OCI-LY3 (cell line): ENCODE measurements around the gene MAST2.
A peak's percentile ranks its signal among the peaks of the same experiment; 100 is the strongest.
"Not testable (repeated sequence)": the region's sequence is repeated elsewhere in the genome, so short reads cannot be mapped to it uniquely, and the experiment has no call there.

ENCODE experiments used
- H2AFZ ChIP-seq: fragments of 200-600, 300-600 bp; shearing (Covaris generic); 2 replicates; pipeline ENCODE4 v1.6.0; 2014; ENCODE audit warnings: antibody characterized with exemption, low read depth, low read length
- H3K27ac ChIP-seq: fragments of 200-600, 300-600 bp; sonication (generic); 2 replicates; pipeline ENCODE4 v1.5.1; 2014; ENCODE audit warnings: mild to moderate bottlenecking, low read length, moderate library complexity, mixed read lengths
- H3K27me3 ChIP-seq: fragments of 200-600, 300-600 bp; sonication (generic); 2 replicates; pipeline ENCODE4 v1.6.1; 2014; ENCODE audit warnings: low read depth, low read length, mixed read lengths
- H3K36me3 ChIP-seq: fragments of 200-600, 300-600 bp; sonication (generic); replicated peaks from 2 replicates; pipeline ENCODE3; 2014; ENCODE audit warnings: low read depth, low read length, mixed read lengths
- H3K4me1 ChIP-seq: fragments of 300-600, 200-600 bp; sonication (generic); 2 replicates; pipeline ENCODE4 v1.6.1; 2014; ENCODE audit warnings: low read length, mixed read lengths
- H3K4me2 ChIP-seq: fragments of 200-600, 300-600 bp; sonication (generic); 2 replicates; pipeline ENCODE4 v1.6.1; 2014; ENCODE audit warnings: low read length, mixed read lengths
- H3K4me3 ChIP-seq: fragments of 300-600, 200-600 bp; sonication (generic); 2 replicates; pipeline ENCODE4 v1.5.1; 2014; ENCODE audit warnings: antibody characterized with exemption, mild to moderate bottlenecking, low read length, moderate library complexity
- H3K79me2 ChIP-seq: fragments of 300-600, 200-600 bp; shearing (Covaris generic); 2 replicates; pipeline ENCODE4 v1.6.1; 2014; ENCODE audit warnings: mild to moderate bottlenecking, low read length, mixed read lengths
- H3K9ac ChIP-seq: fragments of 300-600, 200-600 bp; shearing (Covaris generic); 2 replicates; pipeline ENCODE4 v1.6.0; 2014; ENCODE audit warnings: mild to moderate bottlenecking, low read length, moderate library complexity
- H3K9me3 ChIP-seq: fragments of 200-600, 300-600 bp; shearing (Covaris generic); 2 replicates; pipeline ENCODE4 v1.6.1; 2014; ENCODE audit warnings: low read length, mixed read lengths; ENCODE audit not compliant: insufficient read depth
- H4K20me1 ChIP-seq: fragments of 200-600, 300-600 bp; sonication (generic); 2 replicates; pipeline ENCODE4 v1.6.1; 2016; ENCODE audit warnings: low read length, mixed read lengths; ENCODE audit not compliant: insufficient read depth
- EZH2phosphoT487 ChIP-seq: fragments of 200-600 bp; shearing (Covaris generic); IDR thresholded peaks from 2 replicates; pipeline ENCODE4 v1.6.1; 2018; ENCODE audit warnings: antibody characterized with exemption, mixed run types, low read depth
- TF ChIP-seq, protein P1 (sequence below): fragments of 200-600, 300-600 bp; sonication (generic); IDR thresholded peaks from 2 replicates; pipeline ENCODE4 v1.5.1; 2014; ENCODE audit warnings: antibody characterized with exemption, low read length, low read depth

The MAST2 gene

GRCh38 chr1:45828841-45829240 lies 25.4 kb downstream of the MAST2 start:
- Histone ChIP-seq H3K9me3 (no peaks in the 10 kb centered on the region), H3K4me1 (no peaks in the 10 kb centered on the region), H4K20me1 (no peaks in the 10 kb centered on the region), H3K27me3 (no peaks in the 10 kb centered on the region), H2AFZ (no peak overlapping the region), H3K4me3 (no peak overlapping the region), H3K4me2 (no peak overlapping the region), H3K9ac (no peak overlapping the region), H3K36me3 (no peaks in the 10 kb centered on the region), H3K27ac (no peak overlapping the region), H3K79me2 (no peaks in the 10 kb centered on the region)
- TF ChIP-seq, protein P1, sequence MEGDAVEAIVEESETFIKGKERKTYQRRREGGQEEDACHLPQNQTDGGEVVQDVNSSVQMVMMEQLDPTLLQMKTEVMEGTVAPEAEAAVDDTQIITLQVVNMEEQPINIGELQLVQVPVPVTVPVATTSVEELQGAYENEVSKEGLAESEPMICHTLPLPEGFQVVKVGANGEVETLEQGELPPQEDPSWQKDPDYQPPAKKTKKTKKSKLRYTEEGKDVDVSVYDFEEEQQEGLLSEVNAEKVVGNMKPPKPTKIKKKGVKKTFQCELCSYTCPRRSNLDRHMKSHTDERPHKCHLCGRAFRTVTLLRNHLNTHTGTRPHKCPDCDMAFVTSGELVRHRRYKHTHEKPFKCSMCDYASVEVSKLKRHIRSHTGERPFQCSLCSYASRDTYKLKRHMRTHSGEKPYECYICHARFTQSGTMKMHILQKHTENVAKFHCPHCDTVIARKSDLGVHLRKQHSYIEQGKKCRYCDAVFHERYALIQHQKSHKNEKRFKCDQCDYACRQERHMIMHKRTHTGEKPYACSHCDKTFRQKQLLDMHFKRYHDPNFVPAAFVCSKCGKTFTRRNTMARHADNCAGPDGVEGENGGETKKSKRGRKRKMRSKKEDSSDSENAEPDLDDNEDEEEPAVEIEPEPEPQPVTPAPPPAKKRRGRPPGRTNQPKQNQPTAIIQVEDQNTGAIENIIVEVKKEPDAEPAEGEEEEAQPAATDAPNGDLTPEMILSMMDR, result no peak
- no peak for TF ChIP-seq EZH2phosphoT487

DNA sequence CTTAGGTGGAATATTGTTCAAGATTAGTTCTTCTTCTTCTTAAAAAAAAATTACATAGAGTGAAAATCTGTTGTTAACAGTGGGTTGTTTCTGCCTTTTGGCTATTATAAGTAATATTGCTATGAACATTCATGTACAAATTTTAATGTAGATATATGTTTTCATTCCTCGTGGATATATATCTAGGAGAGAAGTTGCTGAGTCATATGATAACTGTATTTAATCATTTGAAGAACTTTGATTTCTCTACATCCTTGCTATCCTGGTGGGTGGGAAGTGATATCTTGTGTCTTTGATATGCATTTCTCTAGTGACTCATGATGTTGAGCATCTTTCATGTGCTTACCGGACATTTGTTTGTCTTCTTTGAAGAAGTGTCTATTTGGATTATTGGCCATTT lies 29.9 kb downstream of the MAST2 start:
- no peak for TF ChIP-seq EZH2phosphoT487
- TF ChIP-seq, protein P1, result no peak
- Histone ChIP-seq H3K4me3 (no peak overlapping the region), H3K79me2 (no peaks in the 10 kb centered on the region), H3K9ac (no peak overlapping the region), H4K20me1 (no peaks in the 10 kb centered on the region), H2AFZ (no peak overlapping the region), H3K4me2 (no peak overlapping the region), H3K27ac (no peak overlapping the region), H3K36me3 (no peaks in the 10 kb centered on the region), H3K9me3 (no peaks in the 10 kb centered on the region), H3K27me3 (no peaks in the 10 kb centered on the region), H3K4me1 (peaks cover 18% of the 10 kb centered on the region)

- no peak overlapping the region for H3K4me3 ChIP-seq
- H3K79me2 ChIP-seq, result no peaks in the 10 kb centered on the region
- H3K9me3 ChIP-seq, result no peaks in the 10 kb centered on the region
- no peak overlapping the region for H3K9ac ChIP-seq
- peaks cover 18% of the 10 kb centered on the region for H3K4me1 ChIP-seq
- H2AFZ ChIP-seq, result no peak overlapping the region
- no peaks in the 10 kb centered on the region for H3K27me3 ChIP-seq
- H3K27ac ChIP-seq, result no peak overlapping the region
- no peak overlapping the region for H3K4me2 ChIP-seq
- no peaks in the 10 kb centered on the region for H3K36me3 ChIP-seq
- TF ChIP-seq, protein P1, result no peak
- no peak for TF ChIP-seq EZH2phosphoT487
- H4K20me1 ChIP-seq, result no peaks in the 10 kb centered on the region
Observed at GRCh38 chr1:45834689-45835088, 31.3 kb downstream of the MAST2 start.

DNA sequence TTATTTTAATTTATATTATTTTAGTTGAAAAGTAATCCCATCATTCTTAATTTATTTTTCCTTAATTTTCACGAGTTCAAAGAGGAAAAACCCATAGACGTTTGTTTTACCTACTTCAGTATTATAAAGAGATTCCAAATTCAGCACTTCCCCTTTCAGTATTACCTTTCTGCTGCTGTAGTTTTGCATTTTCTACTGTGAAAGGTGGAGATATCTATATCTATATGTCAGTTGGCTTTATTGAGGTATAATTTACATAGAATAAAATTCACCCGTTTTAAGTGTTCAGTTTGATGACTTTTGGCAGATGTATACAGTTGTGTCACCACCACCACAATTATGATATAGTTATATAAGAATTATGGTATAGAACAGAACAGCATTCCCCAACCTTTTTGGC lies 33.0 kb downstream of the MAST2 start:
- no peaks in the 10 kb centered on the region for H3K9me3 ChIP-seq
- peak overlapping the region; percentile 54 for H3K4me3 ChIP-seq
- no peaks in the 10 kb centered on the region for H3K27me3 ChIP-seq
- no peaks in the 10 kb centered on the region for H3K79me2 ChIP-seq
- H3K4me2 ChIP-seq, result peak overlapping the region; percentile 64
- no peaks in the 10 kb centered on the region for H4K20me1 ChIP-seq
- H3K36me3 ChIP-seq, result no peaks in the 10 kb centered on the region
- TF ChIP-seq, protein P1, result no peak
- TF ChIP-seq EZH2phosphoT487, result no peak
- H3K27ac ChIP-seq, result no peak overlapping the region
- no peak overlapping the region for H2AFZ ChIP-seq
- H3K4me1 ChIP-seq, result peaks cover 33% of the 10 kb centered on the region
- H3K9ac ChIP-seq, result no peak overlapping the region; the same call in 1 of the 2 replicates

- H3K9ac ChIP-seq, H3K9me3 ChIP-seq, H3K27ac ChIP-seq, H4K20me1 ChIP-seq, H2AFZ ChIP-seq, H3K79me2 ChIP-seq, H3K27me3 ChIP-seq, H3K36me3 ChIP-seq: not testable (repeated sequence)
- Histone ChIP-seq H3K4me1 (peaks cover 33% of the 10 kb centered on the region), H3K4me2 (peak overlapping the region; percentile 64), H3K4me3 (peak overlapping the region; percentile 54)
Observed at GRCh38 chr1:45836861-45837260, 33.4 kb downstream of the MAST2 start.

DNA sequence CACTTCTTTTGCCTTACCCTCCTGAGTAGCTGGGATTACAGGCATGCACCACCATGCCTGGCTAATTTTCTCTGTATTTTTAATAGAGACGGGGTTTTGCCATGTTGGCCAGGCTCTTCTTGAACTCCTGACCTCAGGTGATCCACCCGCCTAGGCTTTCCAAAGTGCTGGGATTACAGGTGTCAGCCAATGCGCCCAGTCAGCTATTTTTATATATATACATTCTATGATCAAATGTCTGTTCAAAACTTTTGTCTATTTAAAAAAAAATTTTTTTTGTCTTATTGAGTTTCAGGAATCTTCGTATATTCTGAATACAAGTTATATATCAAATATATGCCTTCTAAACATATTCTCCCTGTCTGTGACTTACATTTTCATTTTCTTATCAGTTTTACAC lies 34.9 kb downstream of the MAST2 start:
- not testable (repeated sequence) for H3K27ac ChIP-seq, H4K20me1 ChIP-seq, H3K9me3 ChIP-seq, H2AFZ ChIP-seq, H3K79me2 ChIP-seq, H3K4me3 ChIP-seq, H3K27me3 ChIP-seq, H3K9ac ChIP-seq, H3K4me2 ChIP-seq, H3K36me3 ChIP-seq
- H3K4me1 ChIP-seq, result peaks cover 43% of the 10 kb centered on the region
